GM12865 (cell line): ENCODE results near the gene CPLANE2.

Experiments used
- DNase-seq: peaks from one replicate; pipeline ENCODE4 v3.0.0; 2010; ENCODE audit warnings: low read depth
- H3K4me3 ChIP-seq: 2 replicates; pipeline ENCODE4 v1.5.1; 2011; ENCODE audit warnings: mild to moderate bottlenecking, low read depth, low read length, control low read depth
- CTCF ChIP-seq: IDR thresholded peaks from 2 replicates; pipeline ENCODE4 v1.5.1; 2011; ENCODE audit warnings: low read length, control low read depth, low read depth, inconsistent platforms; ENCODE audit not compliant: insufficient read depth; ENCODE audit errors: missing control alignments

CPLANE2 gene

GRCh38 chr1:16186655-16187235 lies 50.2 kb downstream of the CPLANE2 start:
- TF ChIP-seq CTCF, result no peak
- no peak overlapping the region for H3K4me3 ChIP-seq
- DNase-seq, result no peak

GRCh38 chr1:16184557-16185303 lies 52.3 kb downstream of the CPLANE2 start:
- no peak for DNase-seq
- H3K4me3 ChIP-seq, result no peak overlapping the region
- TF ChIP-seq CTCF, result no peak

- no peak for TF ChIP-seq CTCF
- no peak for DNase-seq
- no peak overlapping the region for H3K4me3 ChIP-seq
Measured at GRCh38 chr1:16183765-16184556, 53.0 kb downstream of the CPLANE2 start.

- DNase-seq, result no peak
- TF ChIP-seq CTCF, result no peak
- H3K4me3 ChIP-seq, result no peak overlapping the region
Measured at GRCh38 chr1:16183179-16183578, 53.8 kb downstream of the CPLANE2 start.

- TF ChIP-seq CTCF, result no peak
- DNase-seq, result no peak
- no peak overlapping the region for H3K4me3 ChIP-seq
Measured at GRCh38 chr1:16181887-16182719, 54.9 kb downstream of the CPLANE2 start.
